ENCODE results near the gene PCBP1.
A peak's percentile ranks its signal among the peaks of the same experiment; 100 is the strongest.
"Not testable (repeated sequence)": the region's sequence is repeated elsewhere in the genome, so short reads cannot be mapped to it uniquely, and the experiment has no call there.

The PCBP1 gene

DNA sequence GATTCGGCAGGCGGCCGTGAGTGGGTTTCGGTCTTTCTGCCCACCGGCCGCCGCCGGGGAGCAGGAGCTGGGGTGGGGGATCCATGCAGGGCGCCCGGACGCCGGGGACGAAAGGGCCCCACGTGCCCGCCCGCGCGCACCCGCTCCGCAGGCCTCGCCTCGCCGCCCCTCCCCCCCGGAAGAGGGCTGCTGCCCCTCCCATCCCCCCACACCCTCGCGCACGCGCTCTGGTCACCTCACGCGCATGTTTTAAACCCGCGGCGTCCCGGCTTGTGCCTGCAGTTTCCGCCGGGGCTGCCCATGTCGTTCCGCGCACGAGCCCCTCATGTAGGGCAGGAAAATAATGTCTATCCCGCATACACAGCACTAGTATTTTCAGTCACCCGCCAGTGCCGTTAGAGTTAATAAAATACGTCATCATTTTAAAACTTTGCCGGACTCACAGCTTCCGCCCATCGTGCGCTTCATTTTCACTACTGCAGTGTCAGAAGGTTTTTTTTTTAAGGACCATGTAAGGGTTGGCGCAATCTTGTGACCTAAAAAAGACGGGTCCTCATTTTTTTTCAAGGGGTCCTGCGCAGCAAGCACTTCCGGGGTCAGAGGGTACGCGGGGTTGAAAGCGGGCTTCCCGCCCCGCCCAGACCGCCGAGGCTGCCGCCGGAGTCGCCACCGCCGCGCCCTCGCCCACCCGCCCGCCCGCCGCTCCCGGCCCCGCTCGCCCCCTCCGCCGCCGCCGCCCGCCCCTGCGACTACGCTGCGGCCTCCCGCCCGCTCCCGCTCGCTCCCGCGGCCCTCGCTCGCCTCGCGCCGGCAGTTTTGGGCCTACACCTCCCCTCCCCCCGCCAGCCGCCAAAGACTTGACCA is at the start of gene PCBP1:
TSS of gene PCBP1 (plus strand) at position 640 of the 864 bp plus-strand sequence. CDS start 267 bp downstream, outside the sequence.
- DNase-seq: peak; percentile 94 to 99 (median 97)

DNA sequence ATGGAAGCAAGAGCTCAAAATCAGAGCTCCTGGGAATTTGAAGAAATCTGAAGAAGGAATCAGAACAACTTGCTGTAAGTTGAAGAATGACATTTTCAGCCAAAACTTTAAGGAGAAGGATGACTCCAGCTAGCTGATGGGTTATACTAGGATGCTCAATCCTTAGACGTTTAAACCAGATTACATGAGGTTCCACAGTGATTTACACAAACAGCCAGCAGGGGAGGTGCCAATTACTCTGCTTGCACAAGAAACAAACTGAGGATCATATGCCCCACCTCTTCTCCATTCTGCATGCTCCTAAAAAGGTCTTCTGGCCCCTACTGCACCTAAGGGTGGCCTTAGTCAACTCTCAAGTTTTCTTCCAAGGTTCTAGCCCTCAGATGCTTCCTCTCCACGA is 47.9 kb upstream of the PCBP1 start:
- DNase-seq: no peak

DNA sequence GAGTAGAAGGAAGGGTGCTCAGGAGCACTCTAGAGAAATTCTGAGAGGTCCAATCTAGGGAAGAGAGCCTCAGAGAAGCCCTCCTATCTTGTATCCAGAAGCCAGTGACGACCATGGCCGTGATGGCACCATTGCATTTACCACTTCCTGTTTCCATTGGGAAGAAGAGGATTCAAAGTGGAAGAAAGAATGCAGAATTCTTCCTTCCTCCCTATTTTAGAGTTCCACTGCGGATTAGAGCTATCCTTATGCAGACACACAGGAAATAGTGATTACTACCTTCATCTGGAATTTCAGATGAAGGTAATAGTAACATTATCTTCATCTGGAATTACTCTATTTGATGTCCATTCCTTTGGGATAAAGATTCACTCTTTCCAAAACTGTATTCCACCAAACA is 45.6 kb upstream of the PCBP1 start:
- peak in 2 of 3 donors; percentile 29 to 31 for DNase-seq

DNA sequence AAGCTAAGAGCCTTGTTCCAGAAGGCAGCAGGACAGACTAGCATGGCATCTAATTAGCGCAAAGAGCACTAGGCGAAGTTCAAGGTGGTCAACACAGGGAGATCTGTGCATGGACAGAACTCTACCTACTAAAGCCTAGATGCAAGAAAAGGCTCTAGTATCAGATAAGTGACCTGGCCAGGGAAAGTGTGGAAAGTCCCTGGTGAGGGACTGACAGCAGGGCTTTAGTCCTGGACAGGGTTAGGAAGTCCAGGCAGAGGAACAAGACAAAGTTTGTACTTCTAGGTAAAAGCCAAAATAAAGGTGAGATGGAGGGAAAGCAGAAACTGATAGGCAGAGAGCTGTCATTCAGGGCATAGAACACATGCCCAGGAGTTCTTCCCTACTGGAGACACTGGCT is 45.0 kb upstream of the PCBP1 start:
- DNase-seq: no peak

DNA sequence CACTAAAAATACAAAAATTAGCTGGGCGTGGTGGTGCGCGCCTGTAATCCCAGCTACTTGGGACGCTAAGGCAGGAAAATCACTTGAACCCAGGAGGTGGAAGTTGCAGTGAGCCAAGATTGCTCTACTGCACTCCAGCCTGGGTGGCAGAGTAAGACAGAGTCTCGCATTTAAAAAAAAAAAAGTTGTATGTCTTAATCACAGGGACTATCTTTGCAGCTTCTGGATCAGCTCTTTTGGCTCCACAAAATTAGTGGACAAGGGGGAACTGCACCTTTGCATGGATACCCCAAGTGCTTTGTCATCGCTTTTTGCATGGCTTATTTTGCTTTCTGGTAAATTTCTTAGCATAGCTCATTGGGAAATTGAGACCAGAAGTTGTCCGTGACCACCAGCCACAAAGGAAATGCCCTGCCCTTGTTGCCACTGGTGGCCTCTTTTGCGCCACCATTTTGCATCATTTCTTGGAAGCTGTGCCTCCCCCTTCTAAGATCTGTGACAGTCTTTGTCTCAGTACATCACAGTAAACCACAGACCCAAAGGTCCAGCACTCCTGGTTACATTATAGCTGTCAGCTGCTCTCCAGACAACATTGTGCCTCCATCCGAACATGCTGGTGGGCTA is 43.9 kb upstream of the PCBP1 start:
- peak; percentile 34 to 71 (median 41) for DNase-seq

DNA sequence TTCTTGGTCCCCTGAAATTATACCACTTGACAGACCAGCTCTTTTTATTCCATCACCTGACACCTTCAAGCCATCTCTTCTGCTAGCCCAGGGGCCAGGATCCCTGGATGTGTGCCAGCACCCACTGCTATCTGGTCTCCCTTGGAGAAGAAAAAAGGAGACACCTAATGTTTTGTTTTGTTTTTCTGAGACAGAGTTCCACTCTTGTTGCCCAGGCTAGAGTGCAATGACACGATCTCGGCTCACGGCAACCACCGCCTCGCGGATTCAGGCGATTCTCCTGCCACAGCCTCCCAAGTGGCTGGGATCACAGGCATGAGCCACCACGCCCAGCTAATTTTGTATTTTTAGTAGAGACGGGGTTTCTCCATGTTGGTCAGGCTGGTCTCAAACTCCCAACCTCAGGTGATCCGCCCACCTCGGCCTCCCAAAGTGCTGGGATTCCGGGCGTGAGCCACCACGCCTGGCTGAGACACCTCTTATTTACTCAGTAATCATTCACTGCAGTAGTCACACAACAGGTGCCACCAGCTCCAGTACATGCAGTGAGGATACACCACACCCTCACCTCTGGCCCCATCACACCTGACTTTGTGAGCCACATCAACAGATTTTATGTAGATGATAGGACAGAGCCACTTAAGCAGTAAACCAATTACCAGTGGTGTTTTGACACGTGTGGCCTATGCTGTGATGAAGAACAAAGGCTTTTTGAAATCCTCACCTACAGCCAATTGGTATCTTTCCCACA is 42.8 kb upstream of the PCBP1 start:
- no peak for DNase-seq

DNA sequence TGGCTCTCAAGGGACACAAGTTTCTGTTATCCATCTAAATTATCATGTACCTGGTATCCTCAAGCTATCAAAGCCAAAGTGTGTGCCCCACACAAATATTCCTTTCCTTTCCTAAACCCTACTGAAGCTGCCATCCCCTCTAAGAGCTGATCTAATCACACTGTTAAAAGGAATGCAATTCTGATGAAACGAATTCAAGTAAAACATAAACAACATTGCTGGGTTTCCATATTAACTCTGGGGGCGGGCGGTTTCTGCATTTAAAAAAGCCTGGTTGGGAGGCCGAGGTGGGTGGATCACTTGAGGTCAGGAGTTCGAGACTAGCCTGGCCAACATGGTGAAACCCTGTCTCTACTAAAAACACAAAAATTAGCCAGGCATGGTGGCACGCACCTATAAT is 41.9 kb upstream of the PCBP1 start:
- DNase-seq: no peak

DNA sequence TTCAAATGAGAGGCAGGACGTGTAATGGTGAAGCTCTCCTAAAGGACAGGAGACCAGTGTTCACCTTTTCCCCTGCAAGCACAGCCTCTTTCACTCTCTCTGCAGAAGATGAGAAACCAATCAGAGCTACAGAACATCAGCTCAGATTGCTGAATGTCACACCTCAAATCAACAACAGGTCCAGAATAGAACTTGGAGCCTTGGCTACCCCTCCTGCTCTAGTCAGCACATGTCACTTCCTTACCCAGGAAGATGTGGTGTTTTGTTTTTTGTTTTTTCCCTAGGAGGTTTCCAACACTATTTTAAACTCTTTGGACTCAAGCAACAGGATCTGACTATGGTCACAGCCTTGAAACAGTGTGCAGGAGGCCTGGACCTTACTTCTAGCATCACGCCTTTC is 41.3 kb upstream of the PCBP1 start:
- no peak for DNase-seq

DNA sequence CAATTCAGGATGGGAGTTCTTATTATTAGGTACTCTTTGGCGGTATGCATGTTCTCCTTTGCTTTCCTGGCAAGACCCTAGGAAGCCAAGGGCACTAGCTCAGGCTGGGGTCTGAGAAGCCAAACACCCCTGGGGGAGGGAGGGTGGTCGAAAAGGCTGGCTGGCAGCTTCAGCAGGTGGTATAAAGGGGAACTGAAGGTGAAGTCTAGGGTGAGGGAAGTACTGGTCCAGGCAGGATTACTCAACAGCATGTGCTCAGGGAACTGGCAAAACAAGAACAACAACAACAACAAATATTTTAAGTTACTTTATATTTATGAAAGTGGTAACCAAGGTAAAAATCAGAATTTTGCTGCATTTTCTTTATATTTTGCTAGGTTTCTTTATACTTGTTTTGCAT is 40.7 kb upstream of the PCBP1 start:
- peak; percentile 27 to 39 (median 35) for DNase-seq

DNA sequence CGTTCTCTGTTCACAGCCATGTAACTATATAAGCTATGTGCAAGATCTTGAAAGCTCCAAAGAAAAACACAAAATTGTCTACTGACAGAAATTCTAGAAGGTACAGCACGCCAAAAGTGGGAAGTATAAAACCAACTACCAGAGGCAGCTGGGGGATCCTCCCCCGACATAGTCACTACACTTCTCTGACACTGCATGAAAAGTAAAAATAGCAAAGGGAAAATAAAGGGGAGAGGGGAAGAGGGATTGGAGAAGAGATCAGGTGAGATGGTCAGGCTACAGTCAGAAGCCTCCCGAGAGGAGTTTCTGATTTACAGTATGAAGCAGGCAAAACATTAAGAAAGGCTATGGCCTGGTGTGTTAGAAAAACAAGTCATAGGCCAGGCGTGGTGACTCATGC is 39.8 kb upstream of the PCBP1 start:
- peak; percentile 61 to 71 (median 65) for DNase-seq

DNA sequence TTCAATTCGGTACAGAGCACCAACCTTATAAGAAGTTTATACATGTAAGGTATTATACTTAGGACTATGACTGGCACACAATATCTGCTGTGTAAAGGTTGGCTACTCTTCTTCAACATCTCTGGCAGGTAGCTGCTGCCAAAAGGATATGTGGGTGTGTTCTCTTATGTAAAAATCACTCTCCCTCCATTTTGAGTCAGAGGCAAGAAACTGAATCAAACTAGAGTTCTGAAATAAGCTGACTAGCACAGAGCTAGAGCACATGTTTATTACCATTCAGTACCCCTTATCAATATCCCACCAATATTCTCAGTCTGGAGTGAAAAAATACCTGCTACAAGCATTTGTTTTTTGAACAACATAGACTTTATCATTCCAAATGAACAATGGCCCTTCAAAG is 38.0 kb upstream of the PCBP1 start:
- DNase-seq: no peak

DNA sequence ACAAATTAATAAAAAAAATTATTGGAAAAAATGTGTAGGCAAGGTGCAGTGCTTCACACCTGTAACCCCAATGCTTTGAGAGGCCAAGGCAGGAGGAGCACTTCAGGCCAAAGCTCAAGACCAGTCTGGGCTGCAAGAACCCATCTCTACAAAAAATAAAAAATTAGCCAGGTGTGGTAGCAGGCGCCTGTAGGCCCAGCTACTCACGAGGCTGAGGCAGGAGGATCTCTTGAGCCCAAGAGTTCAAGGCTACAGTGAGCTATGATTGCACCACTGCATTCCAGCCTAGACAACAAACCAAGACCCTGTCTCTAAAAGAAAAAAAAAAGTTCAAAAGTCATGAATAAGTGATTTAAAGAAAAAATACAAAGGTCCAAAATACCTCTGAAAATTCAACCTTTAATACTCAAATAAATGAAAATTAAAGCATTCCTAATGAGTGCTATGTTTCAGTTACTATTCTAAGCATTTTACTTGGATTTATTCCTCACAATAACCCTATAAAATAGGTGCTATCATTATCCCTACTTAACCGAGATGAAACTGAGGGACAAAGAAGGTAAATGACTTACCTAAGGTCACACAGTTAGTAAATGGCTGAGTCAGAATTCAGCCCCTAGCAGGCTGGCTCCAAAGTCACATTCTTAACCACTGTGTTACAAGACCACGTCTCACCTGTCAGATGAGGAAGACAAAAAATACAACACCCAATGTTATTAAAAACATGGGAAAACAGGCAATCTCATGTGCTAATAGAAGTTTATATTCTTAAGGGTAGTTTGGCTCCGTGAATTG is 36.4 kb upstream of the PCBP1 start:
- no peak for DNase-seq

DNA sequence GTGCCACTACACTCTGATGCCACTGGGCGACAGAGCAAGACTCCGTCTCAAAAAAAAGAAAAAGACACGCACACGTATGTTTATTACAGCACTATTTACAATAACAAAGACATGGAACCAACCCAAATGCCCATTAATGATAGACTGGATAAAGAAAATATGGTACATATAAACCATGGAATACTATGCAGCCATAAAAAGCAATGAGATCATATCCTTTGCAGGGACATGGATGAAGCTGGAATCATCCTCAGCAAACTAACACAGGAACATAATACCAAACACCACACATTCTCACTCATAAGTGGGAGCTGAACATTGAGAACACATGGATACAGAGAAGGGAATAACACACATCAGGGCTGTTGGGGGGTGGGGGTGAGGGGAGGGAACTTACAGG is 32.0 kb upstream of the PCBP1 start:
- DNase-seq: not testable (repeated sequence)

DNA sequence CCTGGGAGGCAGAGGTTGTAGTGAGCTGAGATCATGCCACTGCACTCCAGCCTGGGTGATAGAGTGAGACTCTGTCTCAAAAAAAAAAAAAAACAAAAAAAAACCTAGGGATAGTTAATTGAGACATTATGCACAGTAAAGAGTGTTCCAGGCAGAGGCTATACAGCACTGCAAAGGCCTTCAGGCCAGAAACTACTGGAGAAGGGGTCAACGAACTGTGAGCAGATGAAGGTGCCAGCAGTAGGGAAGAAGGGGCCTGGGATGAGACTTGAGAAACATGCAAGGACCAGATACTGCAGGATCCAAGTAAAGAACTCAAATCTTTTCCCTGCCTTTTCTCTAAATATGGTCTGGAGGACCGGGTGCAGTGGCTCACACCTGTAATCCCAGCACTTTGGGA is 26.0 kb upstream of the PCBP1 start:
- no peak for DNase-seq

DNA sequence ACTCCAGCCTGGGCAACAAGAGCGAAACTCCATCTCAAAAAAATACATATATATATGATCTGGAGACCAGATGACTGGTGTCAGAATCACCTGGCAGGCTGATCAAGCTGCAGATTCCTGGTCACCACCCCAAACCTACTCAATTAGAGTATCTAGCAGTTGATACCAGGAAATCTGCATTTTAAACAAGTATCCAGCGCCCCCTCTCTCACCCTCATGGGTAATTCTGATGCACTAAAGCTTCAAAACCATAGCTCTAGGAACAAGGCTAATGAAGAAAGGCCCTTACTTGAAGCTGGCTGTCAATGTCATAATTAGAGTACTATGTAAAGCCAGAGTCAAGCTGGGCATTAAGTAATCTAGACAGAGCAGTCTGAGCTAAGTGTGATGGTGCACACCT is 25.0 kb upstream of the PCBP1 start:
- DNase-seq: no peak

DNA sequence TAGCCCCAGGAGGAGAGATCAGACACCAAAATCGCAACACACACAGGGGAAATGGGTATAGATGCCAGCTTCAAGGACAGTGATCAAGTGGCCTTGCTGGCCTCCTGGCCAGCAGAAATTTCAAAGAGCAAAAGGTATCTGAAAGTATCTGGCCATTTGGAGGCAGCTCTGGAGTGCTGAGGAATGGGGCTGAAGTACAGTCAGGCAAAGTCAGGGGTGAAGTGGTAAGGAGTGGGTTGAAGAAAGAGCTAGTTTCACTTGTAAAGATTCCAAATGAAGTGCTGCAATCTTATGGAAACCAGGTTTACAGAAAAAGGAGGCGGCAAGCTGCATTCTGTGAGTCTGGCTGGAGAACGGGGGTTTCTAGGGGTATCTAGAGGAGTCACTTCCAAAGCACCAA is 19.2 kb upstream of the PCBP1 start:
- DNase-seq: no peak

DNA sequence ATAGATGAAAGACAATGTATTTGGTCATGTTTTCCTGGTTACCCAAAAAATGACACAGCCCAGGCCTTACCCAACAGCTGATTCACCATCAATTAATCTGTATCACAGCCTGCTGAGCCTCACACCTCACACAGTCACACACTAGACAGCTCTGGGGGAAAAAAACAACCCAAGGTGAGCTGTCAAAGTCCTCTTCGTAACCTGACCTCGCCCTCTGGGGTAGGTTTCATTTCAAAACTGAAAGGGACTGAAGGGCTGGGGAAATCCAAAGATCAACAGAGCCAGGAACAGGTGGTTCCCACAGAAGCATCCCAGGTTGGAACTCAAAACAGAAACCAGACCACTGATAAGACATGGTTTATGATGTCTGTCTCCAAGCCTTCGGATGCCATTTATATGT is 18.2 kb upstream of the PCBP1 start:
- DNase-seq: peak; percentile 46 to 71 (median 60)

DNA sequence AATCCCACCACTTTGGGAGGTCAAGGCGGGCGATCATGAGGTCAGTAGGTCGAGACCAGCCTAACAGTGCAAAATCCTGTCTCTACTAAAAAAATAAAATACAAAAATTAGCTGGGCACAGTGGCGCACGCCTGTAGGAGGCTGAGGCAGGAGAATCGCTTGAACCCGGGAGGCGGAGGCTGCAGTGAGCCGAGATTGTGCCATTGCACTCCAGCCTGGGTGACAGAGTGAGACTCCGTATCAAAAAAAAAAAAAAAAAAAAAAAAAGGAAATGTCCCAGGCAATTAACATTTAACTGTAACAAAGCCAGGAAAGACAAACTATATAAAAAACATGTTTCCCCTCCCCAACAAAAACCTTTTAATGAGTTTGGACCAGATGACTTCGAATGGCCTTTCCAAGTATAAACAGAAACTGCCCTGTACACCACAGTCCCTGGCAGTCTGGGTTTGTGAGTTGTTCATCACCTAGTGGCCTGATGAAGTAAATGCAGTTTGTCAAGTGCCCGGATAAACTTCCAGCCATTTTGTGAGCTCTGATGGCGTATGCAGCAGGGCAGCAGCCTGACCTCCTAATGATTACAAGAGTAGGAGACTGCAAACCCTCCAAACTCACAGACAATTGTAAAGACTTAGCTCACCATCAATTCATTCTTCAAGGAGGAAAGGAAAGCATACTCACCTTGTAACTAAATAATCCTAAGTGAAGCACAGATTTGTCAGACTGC is 16.6 kb upstream of the PCBP1 start:
- peak; percentile 83 to 90 (median 88) for DNase-seq

DNA sequence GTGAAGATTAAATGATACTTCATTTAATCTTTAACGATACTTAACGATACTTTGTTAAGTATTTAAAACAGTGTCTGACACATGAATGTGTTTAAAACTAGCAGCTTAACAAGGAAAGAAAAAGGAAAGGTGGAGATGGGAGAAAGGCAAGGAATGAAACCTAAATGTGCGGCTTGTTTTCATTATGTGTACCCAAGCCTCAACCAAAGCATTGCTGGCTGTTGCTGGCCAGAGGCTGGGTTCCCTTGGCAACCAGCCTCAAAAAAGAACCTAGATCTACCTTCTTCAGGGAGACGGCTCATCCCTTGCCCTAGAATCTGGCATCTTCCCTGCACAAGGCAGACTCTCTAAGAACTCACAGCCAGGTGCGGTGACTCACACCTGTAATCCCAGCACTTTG is 13.8 kb upstream of the PCBP1 start:
- no peak for DNase-seq

DNA sequence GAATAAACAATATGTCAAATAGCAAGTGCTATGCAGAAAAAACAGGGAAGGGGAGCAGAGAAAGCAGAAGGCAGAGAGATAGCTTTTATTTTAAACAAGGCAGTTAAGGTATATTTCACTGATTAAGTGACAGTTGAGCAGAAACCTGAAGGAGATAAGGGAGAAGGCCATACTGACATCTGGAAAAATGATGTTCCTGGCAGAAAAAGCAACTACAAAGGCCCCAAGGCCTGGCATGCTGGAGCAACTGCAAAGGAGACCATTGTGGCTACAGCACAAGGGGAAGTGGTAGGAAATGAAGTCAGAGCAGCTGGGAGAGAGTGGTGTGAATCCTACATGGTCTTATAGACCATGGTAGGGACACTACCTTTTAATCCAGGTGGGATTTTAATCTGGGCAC is 8.9 kb upstream of the PCBP1 start:
- DNase-seq: peak; percentile 21 to 41 (median 39)

DNA sequence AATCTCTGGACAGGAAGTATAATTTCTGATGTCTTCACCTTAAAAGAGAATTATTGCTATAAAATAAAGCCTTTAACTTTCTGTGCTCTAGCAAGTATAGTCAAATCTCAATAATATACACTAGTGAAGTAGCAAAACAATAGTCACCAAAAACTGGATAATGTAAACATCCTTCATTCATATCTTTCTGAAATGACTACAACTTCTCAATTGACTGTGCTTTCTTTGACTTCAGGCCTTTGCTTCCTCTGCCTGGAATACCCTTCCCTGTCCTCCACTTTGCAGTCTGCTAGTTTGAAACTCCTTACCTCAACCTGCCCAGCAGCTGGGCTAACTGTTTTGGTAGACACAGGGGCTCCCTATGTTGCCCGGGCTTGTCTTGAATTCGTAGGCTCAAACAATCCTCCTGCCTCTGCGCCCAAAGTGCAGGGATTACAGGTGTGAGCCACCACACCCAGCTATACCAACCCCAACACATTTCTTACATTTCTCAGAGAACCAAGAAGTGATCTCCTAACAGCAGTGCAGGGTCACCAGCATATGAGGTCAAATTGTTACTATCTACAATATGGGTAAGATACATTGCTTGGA is 6.6 kb upstream of the PCBP1 start:
- no peak for DNase-seq

DNA sequence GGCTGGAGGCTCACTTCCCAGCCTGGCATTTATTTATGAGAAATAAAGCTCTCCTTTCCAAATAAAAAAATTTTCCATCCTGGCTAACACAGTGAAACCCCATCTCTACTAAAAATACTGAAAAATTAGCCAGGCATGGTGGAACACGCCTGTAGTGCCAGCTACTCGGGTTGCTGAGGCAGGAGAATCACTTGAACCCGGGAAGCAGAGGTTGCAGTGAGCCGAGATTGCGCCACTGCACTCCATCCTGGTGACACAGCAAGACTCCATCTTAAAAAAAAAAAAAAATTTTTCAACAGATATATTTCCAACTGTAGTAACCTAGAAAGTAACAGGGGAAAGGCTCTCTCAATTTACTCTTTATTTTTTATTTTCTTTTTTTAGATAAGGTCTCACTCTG is 6.1 kb upstream of the PCBP1 start:
- DNase-seq: no peak

Measured in suppressor macrophage treated with lipopolysaccharide for 1 hour (primary cell).